GM12801 (cell line): ENCODE measurements around the gene MEAF6.

ENCODE experiments used
- TF ChIP-seq, protein P1 (sequence below): IDR thresholded peaks from one replicate; pipeline ENCODE4 v1.5.1; 2011; ENCODE audit warnings: control low read depth; ENCODE audit not compliant: insufficient read length; ENCODE audit errors: extremely low read depth

Gene MEAF6

DNA sequence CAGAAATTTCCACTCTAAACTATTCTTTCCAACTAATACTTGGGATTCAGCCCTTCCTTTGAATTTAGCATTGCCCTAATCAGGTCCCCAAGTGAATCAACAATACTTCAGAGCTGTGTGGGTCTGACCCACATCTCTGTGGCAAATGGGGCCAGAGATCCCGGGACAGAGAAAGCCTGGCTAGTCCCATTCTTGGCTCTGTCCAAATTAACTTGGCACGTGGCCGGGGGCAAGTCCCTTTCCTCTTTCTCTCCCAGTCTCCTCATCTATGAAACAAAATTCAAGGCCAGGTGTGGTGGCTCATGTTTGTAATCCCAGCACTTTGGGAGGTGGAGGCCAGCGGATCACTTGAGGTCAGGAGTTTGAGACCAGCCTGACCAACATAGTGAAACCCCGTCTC is 46.5 kb downstream of the MEAF6 start:
- TF ChIP-seq, protein P1, sequence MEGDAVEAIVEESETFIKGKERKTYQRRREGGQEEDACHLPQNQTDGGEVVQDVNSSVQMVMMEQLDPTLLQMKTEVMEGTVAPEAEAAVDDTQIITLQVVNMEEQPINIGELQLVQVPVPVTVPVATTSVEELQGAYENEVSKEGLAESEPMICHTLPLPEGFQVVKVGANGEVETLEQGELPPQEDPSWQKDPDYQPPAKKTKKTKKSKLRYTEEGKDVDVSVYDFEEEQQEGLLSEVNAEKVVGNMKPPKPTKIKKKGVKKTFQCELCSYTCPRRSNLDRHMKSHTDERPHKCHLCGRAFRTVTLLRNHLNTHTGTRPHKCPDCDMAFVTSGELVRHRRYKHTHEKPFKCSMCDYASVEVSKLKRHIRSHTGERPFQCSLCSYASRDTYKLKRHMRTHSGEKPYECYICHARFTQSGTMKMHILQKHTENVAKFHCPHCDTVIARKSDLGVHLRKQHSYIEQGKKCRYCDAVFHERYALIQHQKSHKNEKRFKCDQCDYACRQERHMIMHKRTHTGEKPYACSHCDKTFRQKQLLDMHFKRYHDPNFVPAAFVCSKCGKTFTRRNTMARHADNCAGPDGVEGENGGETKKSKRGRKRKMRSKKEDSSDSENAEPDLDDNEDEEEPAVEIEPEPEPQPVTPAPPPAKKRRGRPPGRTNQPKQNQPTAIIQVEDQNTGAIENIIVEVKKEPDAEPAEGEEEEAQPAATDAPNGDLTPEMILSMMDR = no peak

DNA sequence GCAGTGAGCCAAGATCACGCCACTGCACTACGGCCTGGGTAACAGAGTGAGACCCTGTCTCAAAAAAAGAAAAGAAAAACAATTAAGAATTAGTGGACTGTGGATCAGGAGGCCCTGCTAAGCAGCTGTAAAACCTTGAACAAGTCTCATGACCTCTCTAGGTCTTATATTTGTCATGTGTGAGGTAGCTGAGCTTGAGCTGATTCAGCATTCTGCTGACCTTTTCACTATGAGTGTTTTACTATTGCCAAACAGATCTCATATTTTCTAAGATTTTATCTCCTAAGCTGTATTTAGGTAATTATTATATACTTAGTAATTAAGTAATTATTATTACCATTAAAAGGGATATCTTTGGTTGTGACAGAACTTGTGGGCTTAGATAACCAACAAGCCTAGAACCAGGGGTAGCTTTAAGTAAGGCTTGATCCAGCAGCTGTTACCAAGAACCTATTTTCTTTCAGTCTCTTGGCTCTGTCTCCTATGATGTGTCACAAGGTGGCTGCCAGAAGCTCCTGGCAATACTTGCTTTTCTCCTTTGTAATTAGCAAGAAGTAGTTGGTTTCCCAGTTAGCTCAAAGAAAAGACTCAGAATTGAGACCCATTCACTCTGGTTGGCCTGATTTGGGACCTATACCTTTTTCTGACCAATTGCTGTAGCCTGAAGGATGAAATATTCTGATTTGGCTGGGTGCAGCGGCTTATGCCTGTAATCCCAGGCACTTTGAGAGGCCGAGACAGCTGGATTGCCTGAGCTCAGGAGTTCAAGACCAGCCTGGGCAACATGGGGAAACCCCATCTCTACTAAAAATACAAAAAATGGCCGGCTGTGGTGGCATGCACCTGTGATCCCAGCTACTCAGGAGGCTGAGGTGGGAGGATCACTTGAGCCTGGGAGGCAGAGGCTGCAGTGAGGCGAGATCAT is 48.7 kb downstream of the MEAF6 start:
- TF ChIP-seq, protein P1 = no peak

- TF ChIP-seq, protein P1 = no peak
These were observed 50.1 kb downstream of the MEAF6 start for GRCh38 chr1:37464443-37464842.

GRCh38 chr1:37461698-37462436 is 52.7 kb downstream of the MEAF6 start:
- TF ChIP-seq, protein P1 = no peak

DNA sequence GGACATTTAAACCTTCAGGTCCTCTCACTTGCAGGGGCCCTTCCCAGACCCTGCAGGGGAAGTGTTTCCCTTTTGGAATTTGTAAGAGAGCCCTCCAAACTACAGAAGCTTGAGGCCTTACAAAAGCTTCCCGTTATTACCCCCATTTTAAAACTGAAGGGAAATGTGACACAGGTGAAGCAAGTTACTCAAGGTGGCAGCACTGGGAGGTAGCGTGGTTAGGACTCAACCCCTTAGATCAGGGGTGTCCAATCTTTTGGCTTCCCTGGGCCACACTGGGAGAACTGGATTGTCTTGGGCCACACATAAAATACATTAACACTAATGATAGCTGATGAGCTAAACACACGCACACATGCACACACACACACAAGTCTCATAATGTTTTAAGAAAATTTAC is 56.0 kb downstream of the MEAF6 start:
- TF ChIP-seq, protein P1 = no peak

DNA sequence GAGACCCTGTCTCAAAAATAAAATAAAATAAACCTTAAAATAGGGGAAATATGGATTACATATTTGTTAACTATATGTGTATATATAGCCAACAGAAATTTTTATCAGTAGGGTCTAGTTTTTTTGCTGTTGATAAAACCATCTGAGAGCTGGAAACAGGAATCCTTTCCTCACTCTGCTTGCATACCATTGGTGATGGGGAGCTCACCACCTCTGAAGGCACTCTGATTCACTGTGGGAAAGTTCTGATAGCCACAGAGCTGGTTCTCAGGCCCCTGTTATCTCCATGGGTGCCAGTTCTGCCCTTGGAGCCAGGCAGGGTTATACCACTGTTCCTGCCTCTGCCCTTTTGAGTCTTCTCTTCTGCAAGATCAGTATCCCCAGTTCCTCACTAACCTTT is 58.0 kb downstream of the MEAF6 start:
- TF ChIP-seq, protein P1 = no peak

DNA sequence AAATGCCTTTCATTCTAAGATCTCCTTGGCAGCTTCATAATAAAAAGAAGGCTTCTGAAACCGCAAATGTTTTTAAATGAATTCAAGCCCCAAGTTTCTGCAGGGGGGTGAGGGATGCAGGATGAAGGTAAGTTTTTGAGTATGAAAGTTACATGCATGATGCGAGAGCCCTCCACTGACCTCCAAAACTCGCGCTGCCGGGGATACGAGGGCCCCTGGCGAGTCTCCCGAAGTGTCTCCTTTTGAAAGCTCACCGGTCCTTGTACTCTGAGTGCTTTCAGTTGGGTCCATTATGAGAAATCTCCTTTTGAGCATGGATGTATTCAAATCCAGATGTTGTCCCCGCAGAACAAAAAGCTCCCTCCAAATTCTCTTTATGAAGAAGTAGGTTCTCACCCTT is 59.0 kb downstream of the MEAF6 start:
- TF ChIP-seq, protein P1 = no peak
